ENCODE data around the gene DPYSL5.

Gene DPYSL5

DNA sequence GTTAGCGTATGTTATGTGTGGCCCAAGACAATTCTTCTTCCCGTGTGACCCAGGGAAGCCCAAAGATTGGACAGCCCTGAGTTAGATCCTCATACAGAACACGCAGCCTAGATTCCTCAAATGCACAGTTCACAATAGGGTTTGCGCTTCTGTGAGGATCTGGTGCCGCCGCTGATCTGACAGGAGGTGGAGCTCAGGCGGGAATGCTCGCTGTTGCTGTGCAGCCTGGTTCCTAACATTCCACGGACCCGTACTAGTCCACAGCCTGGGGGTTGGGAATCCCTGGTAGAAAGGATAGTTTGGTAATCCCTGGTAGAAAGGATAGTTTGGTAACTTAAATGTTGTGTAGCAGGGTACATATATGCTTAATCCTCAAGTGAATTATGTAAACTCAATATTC, 149.5 kb downstream of the DPYSL5 start:
- DNase-seq, result no peak

DNA sequence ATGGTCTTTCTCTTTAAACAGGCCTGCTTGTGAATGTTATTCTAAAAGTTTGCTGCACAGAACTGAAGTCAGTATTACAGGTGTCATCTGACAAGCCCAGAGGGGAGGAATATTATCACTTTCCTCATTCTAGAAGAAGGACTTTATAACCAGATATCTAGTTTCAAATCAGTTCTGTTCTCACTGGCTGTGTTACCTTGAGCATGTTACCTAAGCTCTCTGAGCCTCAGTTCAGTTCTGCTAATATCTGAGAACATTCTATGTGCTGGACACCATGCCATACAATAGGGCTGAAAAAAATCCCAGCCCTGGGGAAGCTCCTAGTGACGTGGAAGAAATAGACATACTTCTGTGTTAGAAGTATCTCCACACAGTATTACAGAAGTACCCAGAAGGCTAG, 150.4 kb downstream of the DPYSL5 start:
- DNase-seq, result no peak
